HG03280 (cell line): ENCODE measurements around the gene LGR6.
"Not testable (repeated sequence)": the region's sequence is repeated elsewhere in the genome, so short reads cannot be mapped to it uniquely, and the experiment has no call there.

ENCODE experiments used
- ATAC-seq: cut with Tn5 transposase; IDR thresholded peaks from one replicate; pipeline ENCODE4 v1.9.1; 2021; ENCODE audit warnings: mild to moderate bottlenecking, moderate library complexity; ENCODE audit not compliant: unreplicated experiment

Gene LGR6

GRCh38 chr1:202158810-202159533 is 34.6 kb upstream of the LGR6 start:
- ATAC-seq = no peak

- ATAC-seq = no peak
Measured at GRCh38 chr1:202159534-202160371, 33.8 kb upstream of the LGR6 start.

- ATAC-seq = peak; percentile 61
Measured at GRCh38 chr1:202160377-202160940, 33.1 kb upstream of the LGR6 start, which contains the start of gene PTPN7. PTPN7 (minus strand) TSS chr1:202160602; CDS start chr1:202159402, 1,200 bp downstream.

GRCh38 chr1:202161151-202162046 is 32.2 kb upstream of the LGR6 start:
- no peak for ATAC-seq

- ATAC-seq = no peak
Measured at GRCh38 chr1:202162047-202162417, 31.6 kb upstream of the LGR6 start.

- no peak for ATAC-seq
Measured at GRCh38 chr1:202162418-202163280, 30.9 kb upstream of the LGR6 start.

GRCh38 chr1:202163281-202164270 is 30.0 kb upstream of the LGR6 start:
- ATAC-seq = no peak

GRCh38 chr1:202164271-202165037 is 29.1 kb upstream of the LGR6 start:
- ATAC-seq = no peak

GRCh38 chr1:202165267-202165941 is 28.2 kb upstream of the LGR6 start:
- ATAC-seq = no peak

- ATAC-seq = no peak
Measured at GRCh38 chr1:202165942-202166843, 27.4 kb upstream of the LGR6 start.

- not testable (repeated sequence) for ATAC-seq
Measured at GRCh38 chr1:202167054-202167453, 26.5 kb upstream of the LGR6 start.

GRCh38 chr1:202167708-202168415 is 25.7 kb upstream of the LGR6 start:
- ATAC-seq = no peak

- no peak for ATAC-seq
Measured at GRCh38 chr1:202168861-202169260, 24.7 kb upstream of the LGR6 start.

- no peak for ATAC-seq
Measured at GRCh38 chr1:202170726-202171125, 22.9 kb upstream of the LGR6 start.

GRCh38 chr1:202171292-202172014 is 22.1 kb upstream of the LGR6 start:
- ATAC-seq = no peak
